GM18511 (cell line): ENCODE data around the gene NUF2.
"Not testable (repeated sequence)": the region's sequence is repeated elsewhere in the genome, so short reads cannot be mapped to it uniquely, and the experiment has no call there.

ENCODE experiments used
- ATAC-seq: cut with Tn5 transposase; IDR thresholded peaks from one replicate; pipeline ENCODE4 v1.9.1; 2021; ENCODE audit warnings: mild to moderate bottlenecking, moderate library complexity; ENCODE audit not compliant: unreplicated experiment

NUF2 gene

GRCh38 chr1:163321311-163322305 lies at the start of gene NUF2:
TSS of gene NUF2 (plus strand) at chr1:163321954. CDS start at chr1:163326052, 4,098 bp downstream.
- peak; percentile 95 for ATAC-seq

DNA sequence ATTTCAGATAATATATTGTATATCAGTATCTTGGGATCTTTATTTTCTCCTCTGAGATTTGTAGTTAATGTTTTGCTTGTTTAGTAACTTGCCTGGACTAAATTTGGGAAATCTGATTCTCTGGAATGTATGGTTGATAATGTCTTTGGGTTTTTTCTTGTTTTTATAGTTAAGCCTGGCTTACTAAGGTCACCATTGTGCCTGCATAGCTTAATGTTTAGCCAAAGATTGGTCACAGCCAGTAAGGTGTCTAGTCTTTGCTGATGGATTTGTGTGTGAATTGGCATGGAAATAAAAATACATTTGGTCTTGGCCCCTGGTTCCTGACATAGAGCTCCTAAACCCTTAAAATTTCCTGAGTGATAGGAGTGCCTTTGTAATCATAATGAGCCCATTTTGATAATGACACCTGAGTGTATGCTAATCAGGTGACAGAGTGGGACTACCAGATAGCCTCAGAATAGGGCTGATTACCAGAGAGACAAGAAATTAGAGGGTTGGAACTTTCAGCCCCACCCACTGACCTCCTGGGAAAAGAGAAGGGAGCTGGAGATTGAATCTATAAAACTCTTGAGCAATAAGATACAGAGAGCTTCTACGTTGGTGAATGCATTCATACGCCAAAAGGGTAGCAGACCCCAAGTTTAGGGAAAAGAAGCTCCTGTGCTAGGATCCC lies 47.9 kb upstream of the NUF2 start:
- no peak for ATAC-seq

GRCh38 chr1:163275222-163275621 lies 46.5 kb upstream of the NUF2 start:
- no peak for ATAC-seq

DNA sequence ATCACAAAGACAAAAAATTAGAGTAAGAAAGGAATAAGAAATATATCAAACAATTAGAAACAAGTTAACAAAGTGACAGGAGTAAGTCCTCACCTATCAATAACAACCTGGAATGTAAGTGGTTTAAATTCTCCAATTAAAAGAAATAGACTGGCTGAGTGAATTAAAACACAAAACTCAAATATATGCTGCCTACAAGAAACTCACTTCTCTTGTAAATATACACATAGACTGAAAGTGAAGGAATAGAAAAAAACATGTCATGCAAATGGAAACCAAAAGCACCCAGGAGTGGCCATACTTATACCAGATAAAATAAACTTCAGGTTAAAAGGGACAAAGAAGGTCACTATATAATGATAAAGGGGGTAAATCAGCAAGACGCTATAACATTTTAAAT lies 43.2 kb upstream of the NUF2 start:
- no peak for ATAC-seq

GRCh38 chr1:163284867-163285266 lies 36.9 kb upstream of the NUF2 start:
- not testable (repeated sequence) for ATAC-seq

DNA sequence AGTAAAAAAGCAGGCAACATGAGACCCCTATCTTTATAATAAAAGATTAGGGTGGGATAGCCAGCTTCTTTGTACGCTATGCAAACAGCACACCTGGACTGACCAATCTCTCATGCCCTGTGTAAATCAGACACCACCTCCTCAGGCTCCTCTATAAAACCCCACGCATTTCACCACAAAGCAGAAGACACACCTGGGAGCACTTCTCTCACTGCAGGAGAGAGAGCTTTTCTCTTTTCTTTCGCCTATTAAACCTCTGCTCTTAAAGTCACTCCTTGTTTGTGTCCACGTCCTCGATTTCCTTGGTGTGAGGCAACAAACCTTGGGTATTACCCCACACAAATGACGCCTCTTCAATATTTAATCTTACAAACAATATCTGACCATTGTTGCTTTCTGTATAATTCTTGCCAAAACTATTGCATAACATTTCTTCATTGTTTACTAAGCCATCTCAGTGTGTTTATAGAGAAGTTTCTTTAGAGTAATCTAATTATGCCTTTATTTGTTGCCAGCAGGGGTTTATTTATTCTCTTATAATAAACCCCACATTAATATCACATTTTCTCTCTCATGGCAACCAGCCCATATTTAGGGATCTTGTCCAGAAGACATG lies 31.6 kb upstream of the NUF2 start:
- no peak for ATAC-seq

- ATAC-seq: no peak
Measured at GRCh38 chr1:163291461-163291860, 30.3 kb upstream of the NUF2 start.

DNA sequence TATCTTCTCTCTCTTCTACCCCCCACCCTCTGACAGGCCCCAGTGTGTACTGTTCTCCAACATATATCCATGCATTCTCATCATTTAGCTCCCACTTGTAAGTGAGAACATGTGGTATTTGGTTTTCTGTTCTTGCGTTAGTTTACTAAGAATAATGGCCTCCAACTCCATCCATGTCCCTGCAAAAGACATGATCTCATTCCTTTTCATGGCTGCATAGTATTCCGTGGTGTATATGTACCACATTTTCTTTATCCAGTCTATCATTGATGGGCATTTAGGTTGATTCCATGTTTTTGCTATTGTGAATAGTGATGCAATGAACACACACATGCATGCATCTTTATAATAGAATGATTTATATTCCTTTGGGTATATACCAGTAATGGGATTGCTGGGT lies 29.6 kb upstream of the NUF2 start:
- not testable (repeated sequence) for ATAC-seq

GRCh38 chr1:163293497-163293896 lies 28.3 kb upstream of the NUF2 start:
- ATAC-seq: not testable (repeated sequence)

DNA sequence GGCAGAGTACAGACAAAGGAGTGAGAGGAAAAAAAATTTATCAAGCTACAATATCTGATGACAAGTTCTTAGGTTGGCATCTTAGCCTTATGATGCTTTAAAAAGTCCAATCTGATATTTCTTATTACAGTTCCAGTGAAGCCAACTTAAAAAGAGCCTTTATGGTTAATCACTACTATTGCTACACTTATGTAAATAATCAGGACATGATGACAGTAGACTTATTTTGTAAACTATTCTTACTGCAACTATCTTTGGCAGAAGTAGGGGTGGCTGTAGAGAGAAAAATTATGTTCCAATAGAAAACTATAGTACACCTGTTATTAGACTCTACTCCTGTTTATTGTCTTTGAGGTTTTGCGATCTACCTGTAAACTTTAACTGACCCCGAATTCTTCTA lies 25.8 kb upstream of the NUF2 start:
- no peak for ATAC-seq

DNA sequence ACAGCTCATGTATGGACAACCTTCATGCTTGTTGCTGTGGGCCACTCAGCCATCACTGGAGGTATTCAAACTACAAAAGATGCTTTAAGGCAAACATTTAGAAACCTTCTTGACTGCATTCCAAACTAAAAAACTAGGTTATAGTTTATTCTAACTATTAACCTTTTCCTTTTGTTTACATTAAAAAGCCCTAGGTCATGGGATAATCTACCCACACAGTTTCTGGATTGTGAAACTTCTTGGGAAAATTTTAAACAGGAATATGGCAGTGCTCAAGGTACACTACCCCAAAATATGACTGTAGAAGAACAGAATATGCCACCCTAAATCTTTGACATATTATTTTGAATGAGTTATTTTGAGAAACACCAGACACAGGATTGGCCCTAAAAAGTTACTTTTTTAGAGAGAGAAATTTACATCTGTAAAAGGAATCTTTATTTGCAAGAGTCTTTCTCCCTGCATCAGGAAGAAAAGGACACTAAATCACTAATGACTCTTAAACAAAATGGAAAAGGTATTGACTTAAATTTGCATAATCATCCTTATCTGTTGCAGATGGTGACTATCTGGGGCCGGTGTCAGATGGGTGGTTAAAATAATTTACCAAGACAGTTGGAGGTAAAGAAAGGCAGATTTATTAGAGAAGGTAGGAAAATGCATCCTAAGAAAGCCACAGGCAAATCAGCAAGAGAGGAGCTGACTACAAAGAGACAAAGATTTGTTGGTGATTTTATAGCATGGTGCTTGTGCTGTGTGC lies 25.1 kb upstream of the NUF2 start:
- ATAC-seq: no peak

- no peak for ATAC-seq
Measured at GRCh38 chr1:163298365-163298764, 23.4 kb upstream of the NUF2 start.

- no peak for ATAC-seq
Measured at GRCh38 chr1:163300568-163300967, 21.2 kb upstream of the NUF2 start.

DNA sequence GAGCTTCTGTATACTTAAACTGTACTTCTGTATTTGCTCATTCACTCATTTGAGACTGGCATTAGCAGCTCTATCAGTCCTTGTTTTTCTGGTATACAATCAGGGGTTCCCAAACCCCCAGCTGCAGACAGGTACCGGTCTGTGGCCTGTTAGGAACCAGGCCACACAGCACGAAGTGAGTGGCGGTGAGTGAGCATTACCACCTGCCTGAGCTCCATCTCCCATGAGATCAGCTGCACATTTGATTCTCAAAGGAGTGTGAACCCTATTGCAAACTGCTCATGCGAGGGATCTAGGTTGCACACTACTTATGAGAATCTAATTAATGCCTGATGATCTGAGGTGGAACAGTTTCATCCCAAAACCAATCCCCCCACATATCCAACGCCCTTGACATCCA lies 18.2 kb upstream of the NUF2 start:
- no peak for ATAC-seq

DNA sequence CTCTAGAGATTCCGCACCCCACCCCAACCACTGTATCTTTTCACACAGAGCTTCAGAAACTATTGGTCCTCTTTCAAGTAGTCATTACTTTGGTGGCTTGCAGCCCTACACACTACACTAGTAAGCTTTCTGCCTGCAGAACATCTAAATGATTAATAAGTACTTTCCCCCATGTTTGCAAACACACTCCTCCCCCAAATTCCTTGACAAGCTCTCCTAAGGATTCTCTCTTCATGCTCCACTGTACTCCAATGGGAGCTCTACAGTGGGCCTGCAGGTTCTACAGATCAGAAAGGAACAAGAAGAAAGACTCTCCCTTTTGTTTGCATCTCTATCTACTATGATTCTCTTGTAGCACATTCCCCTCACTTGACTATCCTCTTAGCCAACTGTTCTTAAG lies 16.3 kb upstream of the NUF2 start:
- no peak for ATAC-seq

- ATAC-seq: no peak
Measured at GRCh38 chr1:163307479-163308171, 14.1 kb upstream of the NUF2 start.

DNA sequence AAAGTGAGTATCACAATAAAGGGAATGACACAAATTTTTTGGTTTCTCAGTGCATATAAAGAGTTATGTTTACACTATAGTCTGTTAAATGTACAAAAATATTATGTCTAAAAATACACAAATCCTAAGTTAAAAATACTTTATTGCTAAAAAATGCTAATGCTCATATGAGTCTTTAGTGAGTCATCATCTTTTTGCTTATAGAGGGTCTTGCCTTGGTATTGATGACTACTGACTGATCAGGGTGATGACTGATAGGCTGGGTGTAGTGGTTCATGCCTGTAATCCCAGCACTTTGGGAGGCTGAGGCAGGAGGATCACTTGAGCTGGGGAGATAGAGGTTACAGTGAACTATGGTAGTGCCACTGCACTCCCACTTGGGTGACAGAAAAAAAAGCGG lies 12.9 kb upstream of the NUF2 start:
- ATAC-seq: no peak

DNA sequence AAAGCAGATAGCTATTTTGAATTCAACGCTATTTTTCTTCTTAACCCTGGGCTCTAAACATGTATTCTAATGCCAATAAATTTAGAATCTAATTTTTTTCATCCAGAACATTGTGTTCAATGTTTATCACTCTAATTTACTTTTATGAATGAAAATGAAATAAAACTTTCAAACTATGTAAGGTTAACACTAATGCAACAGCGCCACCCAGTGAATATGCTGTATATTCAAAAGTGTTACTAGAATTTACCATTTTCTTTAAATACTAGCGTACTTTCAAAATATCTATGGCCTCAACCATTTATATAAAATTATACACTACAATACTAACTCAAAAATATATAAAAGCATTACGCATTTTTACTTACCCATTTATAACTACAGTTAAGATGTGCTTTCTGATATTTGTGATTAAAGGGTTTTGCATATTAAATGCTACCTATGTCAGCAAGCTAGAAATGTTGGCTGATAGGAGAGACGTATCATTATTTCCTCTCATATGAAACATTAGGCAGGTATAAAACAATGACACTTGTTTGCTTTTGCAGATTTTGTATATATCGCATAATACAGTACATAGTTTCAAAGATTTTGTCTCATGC lies 5.9 kb upstream of the NUF2 start:
- ATAC-seq: no peak

DNA sequence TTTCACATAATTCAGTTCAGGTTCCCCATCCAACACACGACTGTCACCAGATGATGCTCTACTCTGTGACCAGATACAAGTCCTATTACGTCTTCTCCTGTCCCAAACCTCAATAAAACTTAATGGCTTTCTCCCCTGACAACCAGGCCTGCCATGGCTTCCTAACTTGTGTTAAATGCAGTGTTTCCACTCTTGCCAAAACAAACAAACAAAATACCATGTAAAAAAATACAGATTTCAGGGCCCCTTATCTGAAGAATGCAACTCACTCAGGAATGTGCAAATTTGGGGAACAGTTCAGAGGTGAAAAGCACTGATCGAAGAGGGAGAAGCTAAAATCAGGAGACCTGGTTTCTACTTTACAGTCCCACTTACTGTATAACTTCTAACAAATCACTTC lies 863 bp upstream of the NUF2 start:
- no peak for ATAC-seq

DNA sequence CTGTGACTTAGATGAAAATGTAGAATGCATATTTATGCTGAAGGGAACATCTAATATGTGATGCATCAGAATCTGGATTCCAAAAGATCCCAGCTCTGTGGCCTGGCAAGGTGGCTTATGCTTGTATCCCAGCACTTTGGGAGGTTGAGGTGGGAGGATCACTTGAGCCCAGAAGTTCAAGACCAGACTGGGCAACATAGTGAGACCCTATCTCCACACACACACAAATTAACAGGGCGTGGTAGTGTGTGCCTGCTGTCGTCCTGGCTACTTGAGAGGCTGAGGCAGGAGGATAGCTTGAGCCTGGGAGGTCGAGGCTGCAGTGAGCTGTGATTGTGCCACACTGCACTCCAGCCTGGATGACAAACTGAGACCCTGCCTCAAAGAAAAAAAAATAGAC lies 1.6 kb downstream of the NUF2 start:
- ATAC-seq: not testable (repeated sequence)
